K562 (cell line): ENCODE data around the gene THOC7. TPM values are rescaled to one million over a fixed set of nuclear protein-coding genes. Genes with fewer than 3 reads are reported as not detected.

Experiments used
- ATAC-seq: fragments of 200-7000 bp; cut with Tn5 transposase; 3 replicates; pipeline ENCODE4 v1.9.1; 2020; ENCODE audit warnings: moderate library complexity
- BruUV-seq: library from RNA; stranded (reverse); fragments of 400-500 nt; replicated peaks from 2 replicates; lab custom pipeline; 2021; lab: Mats Ljungman, UMichigan
- CTCF ChIA-PET: fragments of 300-600 bp; formaldehyde crosslinking; extraction: SDS; loops from one replicate; lab custom pipeline; 2021; ENCODE audit warnings: low intra/inter-chr PET ratio; lab: Yijun Ruan, JAX
- POLR2A ChIA-PET: fragments of 300-600, 350-650 bp; sonication (Branson Sonifier 250); formaldehyde crosslinking; extraction: SDS; loops from one replicate; lab custom pipeline; 2021; ENCODE audit warnings: antibody characterized with exemption, inconsistent platforms; lab: Yijun Ruan, JAX
- DNase-seq, 4 experiments: peaks; one replicate each; pipeline versions ENCODE4 v3.0.0 to v3.0.0-alpha.2; 2011 to 2018; ENCODE audit warnings: low spot score in 3 of 4, mixed read lengths in 3 of 4; ENCODE audit errors: extremely low read depth in 1 of 4
- FAIRE-seq: peaks from 2 replicates; lab custom pipeline; 2011; peaks lifted over from hg19 to GRCh38; lab: Jason Lieb, UNC
- H2AFZ ChIP-seq: 2 replicates; pipeline ENCODE4 v1.6.0; 2011; ENCODE audit warnings: low read depth, low read length, control low read depth, inconsistent platforms
- H3K27ac ChIP-seq: fragments of 200-600 bp; 3 replicates; pipeline ENCODE4 v1.8.0; 2011; ENCODE audit warnings: low read depth, mild to moderate bottlenecking, control low read depth, inconsistent platforms, low read length, moderate library complexity, mixed read lengths; ENCODE audit errors: extremely low read depth
- H3K27me3 ChIP-seq, 2 experiments: fragments of 300-600 bp in 1 of 2; 2 replicates in 1 of 2; 3 replicates in 1 of 2; pipeline versions ENCODE4 v1.6.0 to v1.8.0; 2011; ENCODE audit warnings: inconsistent platforms in 2 of 2, low read length in 2 of 2, mild to moderate bottlenecking in 1 of 2, mixed read lengths in 1 of 2, moderate library complexity in 1 of 2; ENCODE audit not compliant: control insufficient read depth in 2 of 2, insufficient read depth in 2 of 2
- H3K36me3 ChIP-seq: fragments of 300-600 bp; 3 replicates; pipeline ENCODE4 v1.8.0; 2011; ENCODE audit warnings: mild to moderate bottlenecking, low read length, inconsistent platforms; ENCODE audit not compliant: control insufficient read depth, insufficient read depth
- H3K4me1 ChIP-seq, 2 experiments: fragments of 200-600 bp in 1 of 2; replicated peaks in 1 of 2; 2 replicates in 1 of 2; 3 replicates in 1 of 2; pipeline versions ENCODE4 v1.5.1 to v1.8.0; 2011; ENCODE audit warnings: inconsistent platforms in 2 of 2, low read length in 2 of 2, mild to moderate bottlenecking in 1 of 2, mixed read lengths in 1 of 2, moderate library complexity in 1 of 2; ENCODE audit not compliant: control insufficient read depth in 2 of 2, insufficient read depth in 2 of 2
- H3K4me2 ChIP-seq: 2 replicates; pipeline ENCODE4 v1.6.1; 2011; ENCODE audit warnings: low read length, control low read depth, inconsistent platforms, mixed read lengths; ENCODE audit not compliant: insufficient read depth
- H3K4me3 ChIP-seq: fragments of 200-600 bp; sonication (generic), shearing (Covaris generic); 2 replicates; pipeline ENCODE4 v1.5.1; 2016; ENCODE audit warnings: control low read depth, inconsistent platforms
- H3K79me2 ChIP-seq: fragments of 200-600 bp; 3 replicates; pipeline ENCODE4 v1.8.0; 2011; ENCODE audit warnings: low read length, inconsistent platforms; ENCODE audit not compliant: control insufficient read depth, insufficient read depth
- H3K9ac ChIP-seq, 2 experiments: 2 replicates each; pipeline versions ENCODE4 v1.6.0 to v1.6.1; 2011; ENCODE audit warnings: low read depth in 2 of 2, low read length in 2 of 2, control low read depth in 1 of 2, inconsistent platforms in 1 of 2, mild to moderate bottlenecking in 1 of 2, mixed read lengths in 1 of 2; ENCODE audit not compliant: insufficient read depth in 1 of 2
- H3K9me1 ChIP-seq: one replicate; pipeline ENCODE4 v1.6.0; 2011; ENCODE audit warnings: inconsistent platforms, mild to moderate bottlenecking, low read length, moderate library complexity; ENCODE audit not compliant: control insufficient read depth, insufficient read depth
- H3K9me3 ChIP-seq: replicated peaks from 2 replicates; pipeline ENCODE4 v1.5.1; 2011; ENCODE audit warnings: low read depth, low read length, inconsistent platforms; ENCODE audit not compliant: control insufficient read depth, insufficient read depth
- H4K20me1 ChIP-seq: replicated peaks from 2 replicates; pipeline ENCODE4 v1.6.1; 2011; ENCODE audit warnings: low read length, inconsistent platforms, mixed read lengths; ENCODE audit not compliant: control insufficient read depth, insufficient read depth
- WGBS: fragments of 100-300 bp; shearing (Covaris generic); methylation state at CpG from one replicate; pipeline ENCODE4 v1.1.6; 2016; ENCODE audit warnings: low coverage, mixed read lengths; ENCODE audit not compliant: insufficient coverage; ENCODE audit errors: missing lambda C conversion rate; 5-methylcytosine and 5-hydroxymethylcytosine counted together
- in situ Hi-C: fragments of 300-500 bp; cut with MboI; formaldehyde crosslinking; loops from 4 replicates; pipeline ENCODE4 v1.15.0; 2018; ENCODE audit warnings: inconsistent platforms, mixed read lengths
- intact Hi-C: fragments of 100-400 bp; cut with micrococcal nuclease; formaldehyde crosslinking; loops from 2 replicates; pipeline ENCODE4 v1.14.2; 2022
- polyA plus RNA-seq, 8 experiments: library from polyadenylated mRNA; depleted of rRNA in 4 of 8; stranded (reverse) in 5 of 8; unstranded in 3 of 8; fragments of >200 nt; fragmentation: Nextera tagmentation in 2 of 8; fragmentation: Illumina TruSeq in 1 of 8; extraction: Ambion mirVana in 2 of 8; extraction: Trizol in 1 of 8; gene quantifications; 2 replicates each; pipeline versions ENCODE4 v1.2.1 to v1.2.3, GENCODE V29; 2011 to 2014; ENCODE audit warnings: inconsistent platforms in 1 of 8, missing spikeins in 1 of 8
- total RNA-seq, 7 experiments: library from RNA; depleted of rRNA in 6 of 7; stranded (reverse); fragments of >200 nt in 6 of 7; fragmentation: Illumina TruSeq in 2 of 7; extraction: Trizol in 2 of 7; gene quantifications; 2 replicates each; pipeline versions ENCODE4 v1.2.1 to v1.2.3, GENCODE V29; 2011 to 2021; ENCODE audit warnings: low replicate concordance in 1 of 7
- TF ChIP-seq, protein P1 (sequence below), 3 experiments: fragments of 200-800 bp in 1 of 3; fragments of 250-450 bp in 1 of 3; fragments of 450-650 bp in 1 of 3; sonication (Bioruptor Pico) in 1 of 3; sonication (Bioruptor generic) in 1 of 3; formaldehyde crosslinking in 1 of 3; IDR thresholded peaks; 2 replicates each; pipeline versions ENCODE4 v1.6.1 to v1.8.0; 2016 to 2022; ENCODE audit warnings: mild to moderate bottlenecking in 2 of 3, missing genetic modification characterization in 2 of 3, missing compliant biosample characterization in 1 of 3, moderate library complexity in 1 of 3
- TF ChIP-seq, protein P2 (sequence below): sonication (generic); formaldehyde crosslinking; IDR thresholded peaks from 2 replicates; pipeline ENCODE4 v1.9.0; 2022; ENCODE audit warnings: mild to moderate bottlenecking, missing genetic modification reagents

THOC7 gene
- total and polyA plus RNA-seq, 9 of the 15 experiments (the other 6 are each of a cell fraction or from before 2014, with no cell fraction given), result 56.5 to 129 (median 94.7) TPM

DNA sequence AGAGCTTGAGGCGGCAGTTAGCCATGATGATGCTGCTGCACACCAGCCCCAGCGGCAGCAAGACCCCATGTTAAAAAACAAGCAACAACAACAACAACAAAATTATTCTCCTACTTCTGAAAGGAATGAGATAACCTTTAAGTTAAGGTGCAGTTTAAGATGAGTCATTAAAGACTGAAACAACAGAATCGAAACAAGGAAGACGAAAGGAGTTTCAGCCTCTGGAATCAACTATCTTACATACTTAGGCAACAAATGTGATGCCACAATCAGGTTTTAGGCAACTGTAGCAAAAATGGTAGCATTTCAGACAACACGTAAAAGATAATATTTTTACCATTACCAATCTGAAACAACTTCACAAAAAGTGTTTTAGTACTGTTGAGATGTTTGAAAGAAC, 36.4 kb upstream of the THOC7 start:
- CTCF ChIA-PET, result no interaction called here
- ATAC-seq, result no peak
- H4K20me1 ChIP-seq, result no peaks in the 10 kb centered on the region
- no peak overlapping the region for H3K27ac ChIP-seq
- H3K9ac ChIP-seq, result no peak overlapping the region
- no peak overlapping the region for H2AFZ ChIP-seq
- no peak for DNase-seq
- H3K79me2 ChIP-seq, result peaks cover 3% of the 10 kb centered on the region; the same call in 1 of the 3 replicates
- H3K27me3 ChIP-seq, result no peaks in the 10 kb centered on the region
- TF ChIP-seq, protein P1, sequence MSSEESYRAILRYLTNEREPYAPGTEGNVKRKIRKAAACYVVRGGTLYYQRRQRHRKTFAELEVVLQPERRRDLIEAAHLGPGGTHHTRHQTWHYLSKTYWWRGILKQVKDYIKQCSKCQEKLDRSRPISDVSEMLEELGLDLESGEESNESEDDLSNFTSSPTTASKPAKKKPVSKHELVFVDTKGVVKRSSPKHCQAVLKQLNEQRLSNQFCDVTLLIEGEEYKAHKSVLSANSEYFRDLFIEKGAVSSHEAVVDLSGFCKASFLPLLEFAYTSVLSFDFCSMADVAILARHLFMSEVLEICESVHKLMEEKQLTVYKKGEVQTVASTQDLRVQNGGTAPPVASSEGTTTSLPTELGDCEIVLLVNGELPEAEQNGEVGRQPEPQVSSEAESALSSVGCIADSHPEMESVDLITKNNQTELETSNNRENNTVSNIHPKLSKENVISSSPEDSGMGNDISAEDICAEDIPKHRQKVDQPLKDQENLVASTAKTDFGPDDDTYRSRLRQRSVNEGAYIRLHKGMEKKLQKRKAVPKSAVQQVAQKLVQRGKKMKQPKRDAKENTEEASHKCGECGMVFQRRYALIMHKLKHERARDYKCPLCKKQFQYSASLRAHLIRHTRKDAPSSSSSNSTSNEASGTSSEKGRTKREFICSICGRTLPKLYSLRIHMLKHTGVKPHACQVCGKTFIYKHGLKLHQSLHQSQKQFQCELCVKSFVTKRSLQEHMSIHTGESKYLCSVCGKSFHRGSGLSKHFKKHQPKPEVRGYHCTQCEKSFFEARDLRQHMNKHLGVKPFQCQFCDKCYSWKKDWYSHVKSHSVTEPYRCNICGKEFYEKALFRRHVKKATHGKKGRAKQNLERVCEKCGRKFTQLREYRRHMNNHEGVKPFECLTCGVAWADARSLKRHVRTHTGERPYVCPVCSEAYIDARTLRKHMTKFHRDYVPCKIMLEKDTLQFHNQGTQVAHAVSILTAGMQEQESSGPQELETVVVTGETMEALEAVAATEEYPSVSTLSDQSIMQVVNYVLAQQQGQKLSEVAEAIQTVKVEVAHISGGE (CRISPR knock-in tag; IDR thresholded peaks at IDR 0.05), result peak in 1 of 3 experiments; percentile 18; a peak in 1 of 6 replicates
- TF ChIP-seq, protein P2, sequence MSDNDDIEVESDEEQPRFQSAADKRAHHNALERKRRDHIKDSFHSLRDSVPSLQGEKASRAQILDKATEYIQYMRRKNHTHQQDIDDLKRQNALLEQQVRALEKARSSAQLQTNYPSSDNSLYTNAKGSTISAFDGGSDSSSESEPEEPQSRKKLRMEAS (CRISPR knock-in tag), result no peak
- TF ChIP-seq, all 486 proteins: peak for 1
- POLR2A ChIA-PET, result no interaction called here
- Histone ChIP-seq H3K9me3 (no peaks in the 10 kb centered on the region), H3K36me3 (peaks cover 17% of the 10 kb centered on the region; the same call in 2 of the 3 replicates), H3K9me1 (no peaks in the 10 kb centered on the region), H3K4me1 (no peaks in the 10 kb centered on the region; a peak in 1 of 5 replicates), H3K4me2 (no peak overlapping the region), H3K4me3 (no peak overlapping the region)
- in situ Hi-C loops (no loop called here), intact Hi-C loops (no loop called here)
- BruUV-seq, result no TSS peak
- no peak for FAIRE-seq
- 87% methylated on average over 4 of the region's 5 CpGs for WGBS
